ENCODE measurements around the gene MINDY3. TPM values are rescaled to one million over a fixed set of nuclear protein-coding genes. Genes with fewer than 3 reads are reported as not detected.

MINDY3 gene
- total and polyA plus RNA-seq, 12 donors: 10.8 to 26.0 (median 22.2) TPM

GRCh38 chr10:15740261-15740660 lies 120.0 kb downstream of the MINDY3 start:
- H3K36me3 ChIP-seq: no peaks in the 10 kb centered on the region
- H3K27ac ChIP-seq: no peak overlapping the region
- H3K9me3 ChIP-seq: no peaks in the 10 kb centered on the region
- intact Hi-C loops (cut with DNase I): no loop called here
- H3K27me3 ChIP-seq: peaks cover 0 to 2% (median 0%) of the 10 kb centered on the region in 7 donors
- WGBS, 2 donors: 94 to 95% methylated on average over 6 of the region's 6 CpGs
- ATAC-seq (no peak), DNase-seq (no peak)
- H3K4me1 ChIP-seq: peaks cover 0 to 13% (median 2%) of the 10 kb centered on the region in 9 donors
- no peak for TF ChIP-seq CTCF (IDR thresholded peaks at IDR 0.05)
- no peak overlapping the region for H3K4me3 ChIP-seq

- intact Hi-C loops (cut with DNase I): no loop called here
- Histone ChIP-seq H3K27me3 (peaks cover 0 to 2% (median 0%) of the 10 kb centered on the region in 7 donors), H3K4me1 (peaks cover 0 to 15% (median 0%) of the 10 kb centered on the region in 9 donors), H3K27ac (peak overlapping the region in 3 of 10 donors; percentile 43 to 62 (median 51)), H3K9me3 (no peaks in the 10 kb centered on the region), H3K4me3 (no peak overlapping the region), H3K36me3 (no peaks in the 10 kb centered on the region)
- 62 to 76% methylated on average over 9 of the region's 9 CpGs for WGBS, 2 donors
- TF ChIP-seq CTCF (IDR thresholded peaks at IDR 0.05): no peak
- DNase-seq (no peak), ATAC-seq (peak in 1 of 8 donors; percentile 15)
These were observed 120.9 kb downstream of the MINDY3 start for GRCh38 chr10:15739254-15739970.

GRCh38 chr10:15738270-15738925 lies 121.9 kb downstream of the MINDY3 start:
- H3K4me3 ChIP-seq: no peak overlapping the region
- intact Hi-C loops (cut with DNase I): no loop called here
- peak overlapping the region in 8 of 10 donors; percentile 27 to 62 (median 41) for H3K27ac ChIP-seq
- peaks cover 0 to 2% (median 0%) of the 10 kb centered on the region in 7 donors for H3K27me3 ChIP-seq
- WGBS, 2 donors: 61 to 64% methylated on average over 10 of the region's 10 CpGs
- peaks cover 0 to 5% (median 0%) of the 10 kb centered on the region in 11 donors for H3K9me3 ChIP-seq
- peaks cover 0 to 14% (median 0%) of the 10 kb centered on the region in 9 donors for H3K4me1 ChIP-seq
- TF ChIP-seq CTCF (IDR thresholded peaks at IDR 0.05): no peak
- DNase-seq: peak in 1 of 2 donors; percentile 58
- ATAC-seq: peak in 7 of 8 donors; percentile 40 to 79 (median 76)
- H3K36me3 ChIP-seq: no peaks in the 10 kb centered on the region

- WGBS, 2 donors: 71 to 80% methylated on average over 5 of the region's 5 CpGs
- no peaks in the 10 kb centered on the region for H3K36me3 ChIP-seq
- H3K9me3 ChIP-seq: peaks cover 0 to 8% (median 0%) of the 10 kb centered on the region in 11 donors
- H3K27ac ChIP-seq: peak overlapping the region in 1 of 10 donors; percentile 62
- intact Hi-C loops (cut with DNase I): no loop called here
- peak in 2 of 8 donors; percentile 10 to 20 for ATAC-seq
- H3K27me3 ChIP-seq: peaks cover 0 to 2% (median 0%) of the 10 kb centered on the region in 7 donors
- TF ChIP-seq CTCF (IDR thresholded peaks at IDR 0.05): no peak
- H3K4me3 ChIP-seq: no peak overlapping the region
- H3K4me1 ChIP-seq: peaks cover 0 to 9% (median 0%) of the 10 kb centered on the region in 9 donors
- no peak for DNase-seq
These were observed 122.7 kb downstream of the MINDY3 start for GRCh38 chr10:15737656-15738055.
